Measurements from ENCODE around the gene PTCD3.

The PTCD3 gene

DNA sequence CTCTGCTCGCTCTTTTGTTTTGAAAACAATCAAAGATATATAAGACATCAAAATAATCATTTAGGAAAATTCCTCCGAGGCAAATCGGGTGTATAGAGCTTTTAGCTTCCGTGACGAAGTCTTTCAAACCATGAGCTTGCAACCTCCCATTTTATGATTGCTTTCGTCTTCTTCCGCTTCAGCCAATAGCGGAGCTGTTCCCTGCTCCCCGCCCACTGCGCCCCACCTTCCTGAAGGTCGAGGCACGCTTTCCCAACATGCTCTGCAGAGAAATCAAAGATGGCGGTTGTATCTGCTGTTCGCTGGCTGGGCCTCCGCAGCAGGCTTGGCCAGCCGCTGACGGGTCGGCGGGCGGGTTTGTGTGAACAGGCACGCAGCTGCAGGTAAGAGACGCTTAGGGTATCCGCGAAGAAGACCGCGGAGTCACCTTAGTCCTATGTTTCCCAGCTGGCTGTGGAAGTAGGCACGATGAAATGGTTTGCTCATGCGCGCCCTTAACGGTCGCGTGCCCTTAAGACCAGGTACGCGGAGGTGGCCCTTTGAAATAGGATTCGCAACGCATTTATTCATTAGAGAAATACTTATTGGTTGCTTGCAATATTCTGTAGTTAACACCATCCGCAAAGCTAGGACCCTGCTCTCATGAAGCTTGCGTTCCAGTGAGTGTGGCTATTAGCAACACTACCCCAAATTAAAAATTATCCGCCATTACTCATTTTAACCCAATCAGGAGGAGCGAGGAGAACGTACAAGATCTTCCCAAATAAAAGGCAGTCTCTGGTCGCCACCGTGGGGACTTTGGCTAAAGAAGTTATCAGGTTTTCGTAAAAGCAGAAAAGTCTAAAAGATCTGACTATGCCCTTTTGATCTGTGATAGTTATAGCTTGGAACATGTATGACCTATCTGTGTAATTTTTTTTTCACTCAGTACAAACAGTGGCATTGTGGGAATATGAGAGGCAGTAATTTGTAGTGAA, at the start of gene PTCD3:
PTCD3 (plus strand) TSS at position 267 of the 977 bp plus-strand sequence; CDS start at position 280, 13 bp downstream.
- intact Hi-C loops (cut with DNase I; ENCODE audit: low total_unique reads): no loop called here
- Histone ChIP-seq H3K27ac (peak within 1 kb of the TSS; percentile 79 to 83), H3K27me3 (no peaks in the 10 kb centered on the region), H3K4me1 (peaks cover 0 to 35% (median 18%) of the 10 kb centered on the region in 4 donors), H3K4me3 (peak within 1 kb of the TSS; percentile 71 to 84), H3K36me3 (peaks cover 10 to 26% (median 14%) of the 10 kb centered on the region in 3 donors), H3K9me3 (no peaks in the 10 kb centered on the region)
- peak; percentile 96 for DNase-seq
- TF ChIP-seq CTCF (IDR thresholded peaks at IDR 0.05): no peak

DNA sequence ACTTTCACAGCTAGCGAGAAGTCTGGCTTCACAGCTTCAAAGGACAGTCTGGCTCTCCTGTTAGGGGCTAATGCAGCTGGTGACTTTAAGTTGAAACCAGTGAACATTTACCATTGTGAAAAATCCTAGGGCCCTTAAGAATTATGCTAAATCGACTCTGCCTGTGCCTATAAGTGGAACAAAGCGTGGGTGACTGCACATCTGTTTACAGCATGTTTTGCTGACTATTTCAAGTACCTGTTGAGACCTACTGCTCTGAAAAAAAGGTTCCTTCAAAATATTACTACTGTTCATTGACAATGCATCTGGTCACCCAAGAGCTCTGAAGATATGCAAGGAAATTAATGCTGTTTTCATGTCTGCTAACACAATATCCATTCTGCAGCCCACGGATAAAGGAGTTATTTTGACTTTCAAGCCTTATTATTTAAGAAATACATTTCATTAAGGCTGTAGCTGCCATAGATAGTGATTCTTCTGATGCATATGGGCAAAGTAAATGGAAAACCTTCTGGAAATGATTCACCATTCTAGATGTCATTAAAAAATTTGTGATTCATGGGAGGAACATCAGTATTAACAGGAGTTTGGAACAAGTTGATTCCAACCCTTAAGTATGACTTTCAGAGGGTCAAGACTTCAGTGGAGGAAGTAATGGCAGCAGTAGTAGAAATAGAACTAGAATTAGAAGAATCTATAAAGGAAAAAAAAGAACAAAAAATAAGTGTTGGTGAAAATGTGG, 49.3 kb upstream of the PTCD3 start:
- no peaks in the 10 kb centered on the region for H3K9me3 ChIP-seq
- peaks cover 0 to 7% (median 0%) of the 10 kb centered on the region in 4 donors for H3K4me1 ChIP-seq
- no peak for DNase-seq
- no peaks in the 10 kb centered on the region for H3K27me3 ChIP-seq
- H3K27ac ChIP-seq: no peak overlapping the region
- intact Hi-C loops (cut with DNase I; ENCODE audit: low total_unique reads): no loop called here
- H3K4me3 ChIP-seq: no peak overlapping the region
- no peak for TF ChIP-seq CTCF (IDR thresholded peaks at IDR 0.05)
- H3K36me3 ChIP-seq: peaks cover 30 to 52% (median 36%) of the 10 kb centered on the region in 3 donors

DNA sequence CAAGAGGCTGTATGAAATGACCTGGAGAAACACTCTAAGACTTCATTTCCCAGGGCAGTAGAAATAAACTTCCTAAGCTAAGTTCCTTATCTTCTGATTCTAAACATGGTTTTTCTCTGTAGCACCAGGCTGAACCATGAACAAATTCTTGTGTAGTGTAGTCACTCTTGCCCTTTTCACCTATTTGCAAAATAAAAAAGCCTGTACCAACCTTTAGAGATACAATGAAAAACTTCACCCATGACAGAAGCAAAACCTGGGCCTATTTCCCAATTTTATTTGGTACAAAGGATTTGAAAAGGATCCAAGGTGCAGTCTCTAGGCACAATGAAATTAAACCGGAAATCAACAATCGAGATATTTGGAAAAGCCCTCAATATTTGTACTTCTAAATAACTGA, 44.0 kb upstream of the PTCD3 start:
- no peak for DNase-seq
- Histone ChIP-seq H3K27ac (peak overlapping the region in 1 of 2 donors; percentile 23), H3K27me3 (no peaks in the 10 kb centered on the region), H3K4me3 (no peak overlapping the region), H3K36me3 (peaks cover 24 to 54% (median 31%) of the 10 kb centered on the region in 3 donors), H3K4me1 (peaks cover 0 to 25% (median 0%) of the 10 kb centered on the region in 4 donors), H3K9me3 (no peaks in the 10 kb centered on the region)
- no peak for TF ChIP-seq CTCF (IDR thresholded peaks at IDR 0.05)
- intact Hi-C loops (cut with DNase I; ENCODE audit: low total_unique reads): no loop called here

DNA sequence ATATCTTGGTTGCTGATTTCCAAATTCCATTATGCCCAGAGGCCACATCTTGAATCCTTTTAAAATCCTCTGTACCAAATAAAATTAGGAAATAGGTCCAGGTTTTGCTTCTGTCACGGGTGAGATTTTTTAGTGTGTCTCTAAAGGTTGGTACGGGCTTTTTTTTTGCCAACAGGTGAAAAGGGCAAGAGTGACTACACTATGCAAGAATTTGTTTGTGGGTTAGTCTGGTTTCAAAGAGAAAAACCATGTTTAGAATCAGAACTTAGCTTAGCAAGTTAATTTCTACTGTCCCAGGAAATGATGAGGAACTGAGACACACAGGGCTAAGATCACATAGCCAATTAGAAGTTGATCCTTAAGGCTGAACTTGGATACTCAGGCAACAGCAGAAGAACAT, 42.0 kb upstream of the PTCD3 start:
- no peak for DNase-seq
- no peak overlapping the region for H3K27ac ChIP-seq
- H3K27me3 ChIP-seq: no peaks in the 10 kb centered on the region
- H3K4me1 ChIP-seq: peaks cover 0 to 25% (median 0%) of the 10 kb centered on the region in 4 donors
- no peaks in the 10 kb centered on the region for H3K9me3 ChIP-seq
- peaks cover 31 to 65% (median 39%) of the 10 kb centered on the region in 3 donors for H3K36me3 ChIP-seq
- TF ChIP-seq CTCF (IDR thresholded peaks at IDR 0.05): no peak
- H3K4me3 ChIP-seq: no peak overlapping the region
- intact Hi-C loops (cut with DNase I; ENCODE audit: low total_unique reads): no loop called here

GRCh38 chr2:86065512-86065911, 40.5 kb upstream of the PTCD3 start:
- peak overlapping the region; percentile 38 for H3K27ac ChIP-seq
- peaks cover 0 to 25% (median 0%) of the 10 kb centered on the region in 4 donors for H3K4me1 ChIP-seq
- no peaks in the 10 kb centered on the region for H3K9me3 ChIP-seq
- no peak for DNase-seq
- no peak for TF ChIP-seq CTCF (IDR thresholded peaks at IDR 0.05)
- peaks cover 39 to 66% (median 54%) of the 10 kb centered on the region in 3 donors for H3K36me3 ChIP-seq
- intact Hi-C loops (cut with DNase I; ENCODE audit: low total_unique reads): no loop called here
- H3K4me3 ChIP-seq: no peak overlapping the region
- H3K27me3 ChIP-seq: no peaks in the 10 kb centered on the region
